MM.1S (cell line): ENCODE results near the gene YIF1A.

Source experiments
- DNase-seq: peaks from one replicate; pipeline ENCODE4 v3.0.0-alpha.2; 2015
- H2AFZ ChIP-seq: fragments of 300-600 bp; sonication (generic); 2 replicates; pipeline ENCODE4 v1.6.0; 2016; ENCODE audit warnings: antibody characterized with exemption, low read length
- H3F3A ChIP-seq: fragments of 300-600 bp; sonication (generic); 2 replicates; pipeline ENCODE4 v1.6.1; 2016; ENCODE audit warnings: mild to moderate bottlenecking, antibody characterized with exemption, low read length, moderate library complexity, mixed read lengths; ENCODE audit not compliant: insufficient read depth
- H3K27ac ChIP-seq: fragments of 300-600 bp; sonication (generic); 2 replicates; pipeline ENCODE4 v1.5.1; 2016; ENCODE audit warnings: mild to moderate bottlenecking, low read length
- H3K27me3 ChIP-seq: fragments of 300-600 bp; sonication (generic); replicated peaks from 2 replicates; pipeline ENCODE4 v1.6.0; 2016; ENCODE audit warnings: low read length; ENCODE audit not compliant: insufficient read depth
- H3K36me3 ChIP-seq: fragments of 300-600 bp; sonication (generic); replicated peaks from 2 replicates; pipeline ENCODE4 v1.6.1; 2016; ENCODE audit warnings: mild to moderate bottlenecking, low read length, mixed read lengths; ENCODE audit not compliant: insufficient read depth
- H3K4me1 ChIP-seq: fragments of 300-600 bp; sonication (generic); 2 replicates; pipeline ENCODE4 v1.6.1; 2016; ENCODE audit warnings: low read length, mixed read lengths
- H3K4me2 ChIP-seq: fragments of 300-600 bp; sonication (generic); 2 replicates; pipeline ENCODE4 v1.6.0; 2016; ENCODE audit warnings: low read depth, low read length
- H3K4me3 ChIP-seq: fragments of 300-600 bp; sonication (generic); 2 replicates; pipeline ENCODE4 v1.5.1; 2016; ENCODE audit warnings: low read length, mixed read lengths
- H3K79me2 ChIP-seq: fragments of 300-600 bp; sonication (generic); 2 replicates; pipeline ENCODE4 v1.6.1; 2016; ENCODE audit warnings: mixed run types, low read length, mixed read lengths
- H3K9ac ChIP-seq: fragments of 300-600 bp; sonication (generic); 2 replicates; pipeline ENCODE4 v1.6.1; 2016; ENCODE audit warnings: low read length, mixed read lengths
- H3K9me2 ChIP-seq: fragments of 300-600 bp; sonication (generic); replicated peaks from 2 replicates; pipeline ENCODE4 v1.6.1; 2016; ENCODE audit warnings: mild to moderate bottlenecking, low read length, mixed read lengths; ENCODE audit not compliant: insufficient read depth
- H3K9me3 ChIP-seq: fragments of 300-600 bp; sonication (generic); replicated peaks from 2 replicates; pipeline ENCODE4 v1.6.1; 2016; ENCODE audit warnings: mild to moderate bottlenecking, low read length, mixed read lengths; ENCODE audit not compliant: insufficient read depth
- H4K20me1 ChIP-seq: fragments of 300-600 bp; sonication (generic); 2 replicates; pipeline ENCODE4 v1.6.1; 2016; ENCODE audit warnings: mild to moderate bottlenecking, low read length, moderate library complexity, mixed read lengths; ENCODE audit not compliant: insufficient read depth
- EZH2 ChIP-seq: fragments of 300-600 bp; sonication (generic); optimal IDR thresholded peaks from 2 replicates; pipeline ENCODE3; 2017; ENCODE audit warnings: low read depth, mild to moderate bottlenecking, antibody characterized with exemption, low read length, mixed read lengths
- EZH2phosphoT487 ChIP-seq: fragments of 300-600 bp; sonication (generic); IDR thresholded peaks from 2 replicates; pipeline ENCODE4 v1.6.1; 2018; ENCODE audit warnings: antibody characterized with exemption, low read length
- TF ChIP-seq, protein P1 (sequence below): fragments of 300-600 bp; sonication (generic); IDR thresholded peaks from 2 replicates; pipeline ENCODE4 v1.5.1; 2016; ENCODE audit warnings: antibody characterized with exemption, low read length, mixed read lengths

The YIF1A gene

GRCh38 chr11:66317723-66318599 is 29.0 kb upstream of the YIF1A start:
- Histone ChIP-seq H4K20me1 (no peaks in the 10 kb centered on the region), H3K4me2 (no peak overlapping the region), H3K79me2 (no peaks in the 10 kb centered on the region), H2AFZ (no peak overlapping the region), H3F3A (no peaks in the 10 kb centered on the region), H3K9ac (no peak overlapping the region), H3K27ac (no peak overlapping the region), H3K4me1 (no peaks in the 10 kb centered on the region), H3K4me3 (no peak overlapping the region), H3K9me2 (no peaks in the 10 kb centered on the region), H3K9me3 (no peaks in the 10 kb centered on the region), H3K27me3 (peaks cover 70% of the 10 kb centered on the region), H3K36me3 (no peaks in the 10 kb centered on the region)
- TF ChIP-seq, protein P1, sequence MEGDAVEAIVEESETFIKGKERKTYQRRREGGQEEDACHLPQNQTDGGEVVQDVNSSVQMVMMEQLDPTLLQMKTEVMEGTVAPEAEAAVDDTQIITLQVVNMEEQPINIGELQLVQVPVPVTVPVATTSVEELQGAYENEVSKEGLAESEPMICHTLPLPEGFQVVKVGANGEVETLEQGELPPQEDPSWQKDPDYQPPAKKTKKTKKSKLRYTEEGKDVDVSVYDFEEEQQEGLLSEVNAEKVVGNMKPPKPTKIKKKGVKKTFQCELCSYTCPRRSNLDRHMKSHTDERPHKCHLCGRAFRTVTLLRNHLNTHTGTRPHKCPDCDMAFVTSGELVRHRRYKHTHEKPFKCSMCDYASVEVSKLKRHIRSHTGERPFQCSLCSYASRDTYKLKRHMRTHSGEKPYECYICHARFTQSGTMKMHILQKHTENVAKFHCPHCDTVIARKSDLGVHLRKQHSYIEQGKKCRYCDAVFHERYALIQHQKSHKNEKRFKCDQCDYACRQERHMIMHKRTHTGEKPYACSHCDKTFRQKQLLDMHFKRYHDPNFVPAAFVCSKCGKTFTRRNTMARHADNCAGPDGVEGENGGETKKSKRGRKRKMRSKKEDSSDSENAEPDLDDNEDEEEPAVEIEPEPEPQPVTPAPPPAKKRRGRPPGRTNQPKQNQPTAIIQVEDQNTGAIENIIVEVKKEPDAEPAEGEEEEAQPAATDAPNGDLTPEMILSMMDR, result no peak
- DNase-seq, result no peak

DNA sequence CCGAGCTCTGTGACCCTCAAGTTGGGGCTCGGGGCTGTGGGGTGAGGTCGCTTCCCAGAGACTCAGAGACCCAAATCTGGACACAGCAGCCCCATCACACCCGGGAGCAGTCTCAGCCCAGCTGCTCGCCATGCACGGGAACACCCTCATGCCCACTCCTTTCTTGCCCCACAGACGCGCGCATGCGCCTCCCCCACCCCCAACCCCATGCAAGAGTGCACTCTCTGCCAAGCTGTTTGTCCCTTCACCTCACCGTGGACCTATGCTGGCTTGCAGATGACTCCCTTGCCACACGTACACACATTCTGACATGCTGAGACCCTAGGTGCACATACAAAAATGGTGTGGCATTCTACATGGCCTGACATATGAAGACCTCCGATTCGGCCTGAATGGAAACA is 28.4 kb upstream of the YIF1A start:
- no peak for DNase-seq
- H3K27ac ChIP-seq, result no peak overlapping the region
- H3K9me2 ChIP-seq, result no peaks in the 10 kb centered on the region
- no peaks in the 10 kb centered on the region for H3F3A ChIP-seq
- no peak overlapping the region for H3K4me2 ChIP-seq
- no peak for TF ChIP-seq EZH2phosphoT487
- TF ChIP-seq, protein P1, result no peak
- no peak for TF ChIP-seq EZH2
- H2AFZ ChIP-seq, result no peak overlapping the region
- no peaks in the 10 kb centered on the region for H3K9me3 ChIP-seq
- no peaks in the 10 kb centered on the region for H3K79me2 ChIP-seq
- peaks cover 64% of the 10 kb centered on the region for H3K27me3 ChIP-seq
- H3K4me3 ChIP-seq, result no peak overlapping the region
- H3K9ac ChIP-seq, result no peak overlapping the region
- H3K4me1 ChIP-seq, result no peaks in the 10 kb centered on the region
- H3K36me3 ChIP-seq, result no peaks in the 10 kb centered on the region
- H4K20me1 ChIP-seq, result no peaks in the 10 kb centered on the region

GRCh38 chr11:66316849-66317251 is 27.9 kb upstream of the YIF1A start, which contains the start of gene CD248:
CD248 (minus strand) TSS chr11:66317044; CDS start chr11:66317027, 17 bp downstream.
- H2AFZ ChIP-seq, result no peak within 1 kb of the TSS
- H3K9ac ChIP-seq, result no peak within 1 kb of the TSS
- H3K4me2 ChIP-seq, result no peak within 1 kb of the TSS
- no peaks in the 10 kb centered on the region for H3K79me2 ChIP-seq
- no peaks in the 10 kb centered on the region for H3F3A ChIP-seq
- no peaks in the 10 kb centered on the region for H3K9me2 ChIP-seq
- no peaks in the 10 kb centered on the region for H3K36me3 ChIP-seq
- H3K4me1 ChIP-seq, result no peaks in the 10 kb centered on the region
- H3K9me3 ChIP-seq, result no peaks in the 10 kb centered on the region
- DNase-seq, result no peak
- TF ChIP-seq, protein P1, result no peak
- no peak for TF ChIP-seq EZH2phosphoT487
- no peak for TF ChIP-seq EZH2
- H3K27me3 ChIP-seq, result peaks cover 60% of the 10 kb centered on the region
- H3K27ac ChIP-seq, result no peak within 1 kb of the TSS
- H3K4me3 ChIP-seq, result no peak within 1 kb of the TSS
- no peaks in the 10 kb centered on the region for H4K20me1 ChIP-seq
